ENCODE data around the gene MEOX1.

MEOX1 gene

GRCh38 chr17:43661699-43662412 is at the start of gene MEOX1:
Gene MEOX1 (minus strand): TSS chr17:43661922. CDS start chr17:43661534, 388 bp downstream.
- peak; percentile 42 for DNase-seq (ENCODE audit: extremely low spot score)
- no peak for TF ChIP-seq CTCF (IDR thresholded peaks at IDR 0.05; ENCODE audit: control extremely low read depth, extremely low read depth, low read depth, missing control alignments)
- ChIA-PET POLR2A (no interaction called here), CTCF (no interaction called here)

GRCh38 chr17:43710101-43710500 is 48.4 kb upstream of the MEOX1 start:
- POLR2A ChIA-PET = no interaction called here
- TF ChIP-seq CTCF (IDR thresholded peaks at IDR 0.05; ENCODE audit: control extremely low read depth, extremely low read depth, low read depth, missing control alignments) = no peak
- DNase-seq (ENCODE audit: extremely low spot score) = no peak
- CTCF ChIA-PET = interaction anchor here (1.0 to 1.7 kb wide), 4 partner anchors 15 to 253 kb away, joined by 3 to 4 read pairs (median 4); no protein-coding TSS in a partner anchor

- POLR2A ChIA-PET = no interaction called here
- DNase-seq (ENCODE audit: extremely low spot score) = no peak
- no peak for TF ChIP-seq CTCF (IDR thresholded peaks at IDR 0.05; ENCODE audit: control extremely low read depth, extremely low read depth, low read depth, missing control alignments)
- CTCF ChIA-PET = interaction anchor here (1.3 to 1.7 kb wide), 3 partner anchors 14 to 52 kb away, joined by 3 to 4 read pairs (median 4); no protein-coding TSS in a partner anchor
These were observed 47.5 kb upstream of the MEOX1 start for GRCh38 chr17:43709210-43709609.

GRCh38 chr17:43707184-43707583 is 45.5 kb upstream of the MEOX1 start:
- POLR2A ChIA-PET = no interaction called here
- no peak for TF ChIP-seq CTCF (IDR thresholded peaks at IDR 0.05; ENCODE audit: control extremely low read depth, extremely low read depth, low read depth, missing control alignments)
- CTCF ChIA-PET = interaction anchor here (2.7 to 4.0 kb wide), 2 partner anchors 53 to 60 kb away, joined by 11 to 24 read pairs; no protein-coding TSS in a partner anchor
- no peak for DNase-seq (ENCODE audit: extremely low spot score)

GRCh38 chr17:43706235-43706634 is 44.5 kb upstream of the MEOX1 start:
- no peak for TF ChIP-seq CTCF (IDR thresholded peaks at IDR 0.05; ENCODE audit: control extremely low read depth, extremely low read depth, low read depth, missing control alignments)
- DNase-seq (ENCODE audit: extremely low spot score) = no peak
- POLR2A ChIA-PET = no interaction called here
- CTCF ChIA-PET = interaction anchor here (0.7 to 4.0 kb wide), 5 partner anchors 13 to 129 kb away, joined by 3 to 24 read pairs (median 11); no protein-coding TSS in a partner anchor

GRCh38 chr17:43703630-43704029 is 41.9 kb upstream of the MEOX1 start:
- TF ChIP-seq CTCF (IDR thresholded peaks at IDR 0.05; ENCODE audit: control extremely low read depth, extremely low read depth, low read depth, missing control alignments) = no peak
- ChIA-PET CTCF (interaction anchor here (3.6 kb wide), 1 partner anchor 10 kb away, joined by 22 read pairs; no protein-coding TSS in a partner anchor), POLR2A (no interaction called here)
- DNase-seq (ENCODE audit: extremely low spot score) = no peak

All from GM10248 (cell line).